ENCODE results near the gene SCAI.

DNA sequence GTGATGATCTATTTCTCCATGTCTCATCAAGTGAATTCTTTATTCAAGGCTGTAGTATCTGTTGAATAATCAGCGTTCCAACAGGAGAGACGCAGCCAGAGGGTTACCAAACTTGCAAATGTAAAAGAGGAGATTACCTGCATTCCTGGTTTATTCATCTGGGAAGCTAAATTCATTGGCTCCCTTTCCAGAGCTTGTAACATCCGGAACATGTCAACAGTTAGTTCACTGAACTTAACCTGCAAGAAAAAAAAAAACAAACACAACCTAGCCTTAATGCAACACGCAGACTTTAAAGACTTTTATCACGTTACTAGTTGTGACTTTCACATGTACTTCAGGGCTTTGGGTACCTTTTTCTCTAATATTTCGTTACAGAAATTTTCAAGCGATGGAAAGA is 140.0 kb downstream of the SCAI start:
- no peak for TF ChIP-seq EZH2 (IDR thresholded peaks at IDR 0.05)
- TF ChIP-seq POLR2AphosphoS5 (IDR thresholded peaks at IDR 0.05; ENCODE audit: borderline replicate concordance, low read depth, low read length): no peak
- no peak for TF ChIP-seq FOXP2 (optimal IDR thresholded peaks at IDR 0.05; ENCODE audit: control extremely low read depth, extremely low read length, insufficient read depth)

Measured in SK-N-MC (cell line).